ENCODE data around the gene MED8.

Gene MED8

DNA sequence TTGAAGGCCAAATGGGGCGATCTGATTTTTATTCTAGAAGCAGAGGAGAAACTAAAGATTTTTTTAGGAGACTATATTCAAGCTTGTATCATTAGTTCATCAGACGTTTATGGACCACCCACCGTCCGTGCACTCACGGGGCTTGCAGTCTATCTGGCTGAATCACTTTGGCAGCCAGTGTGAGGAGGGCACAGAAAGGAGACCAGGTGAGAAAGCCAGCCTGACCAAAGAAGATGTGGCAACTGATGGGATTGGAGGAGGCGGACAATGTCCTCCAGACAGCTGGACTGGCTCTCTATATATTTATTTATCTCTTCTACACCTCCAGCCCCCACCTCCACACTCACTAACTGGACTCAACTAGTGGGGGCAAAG lies 21.0 kb downstream of the MED8 start:
- Histone ChIP-seq H3K36me3 (ENCODE audit: control insufficient read depth in 4 of 4, insufficient read depth in 4 of 4, low read length in 3 of 4) (peaks cover 5 to 24% (median 16%) of the 10 kb centered on the region in 4 experiments), H3K4me3 (ENCODE audit: control insufficient read depth in 1 of 7, extremely low read depth in 1 of 7, insufficient read depth in 4 of 7, low read depth in 2 of 7, low read length in 6 of 7) (peak overlapping the region in 6 of 7 experiments; percentile 76 to 90 (median 82)), H3K9me3 (ENCODE audit: control extremely low read depth in 1 of 5, control insufficient read depth in 4 of 5, insufficient read depth in 2 of 5, low read depth in 1 of 5, low read length in 4 of 5) (no peaks in the 10 kb centered on the region), H3K27ac (ENCODE audit: insufficient read depth in 1 of 2, low read depth in 1 of 2, low read length in 2 of 2, poor library complexity in 1 of 2, severe bottlenecking in 2 of 2) (peak overlapping the region in 1 of 2 experiments; percentile 73), H3K27me3 (replicated peaks in 2 of 5; ENCODE audit: control insufficient read depth in 4 of 5, insufficient read depth in 5 of 5, low read length in 4 of 5) (no peaks in the 10 kb centered on the region), H3K4me1 (ENCODE audit: control extremely low read depth in 1 of 4, control insufficient read depth in 4 of 4, insufficient read depth in 4 of 4, low read length in 3 of 4) (peaks cover 5 to 25% (median 22%) of the 10 kb centered on the region in 4 experiments)
- no peak for DNase-seq
- 6% methylated on average over 5 of the region's 6 CpGs for WGBS (ENCODE audit: insufficient coverage)
- CTCF ChIA-PET, result interaction anchor here (0.7 to 1.6 kb wide), 8 partner anchors 13 to 100 kb away, joined by 3 to 6 read pairs (median 3); partner anchors contain the start of genes MED8 and SZT2
- POLR2A ChIA-PET, result interaction anchor here (0.9 to 1.8 kb wide), 4 partner anchors 10 to 130 kb away, joined by 3 to 8 read pairs (median 4); partner anchors contain the start of genes CDC20, MED8 and SZT2

DNA sequence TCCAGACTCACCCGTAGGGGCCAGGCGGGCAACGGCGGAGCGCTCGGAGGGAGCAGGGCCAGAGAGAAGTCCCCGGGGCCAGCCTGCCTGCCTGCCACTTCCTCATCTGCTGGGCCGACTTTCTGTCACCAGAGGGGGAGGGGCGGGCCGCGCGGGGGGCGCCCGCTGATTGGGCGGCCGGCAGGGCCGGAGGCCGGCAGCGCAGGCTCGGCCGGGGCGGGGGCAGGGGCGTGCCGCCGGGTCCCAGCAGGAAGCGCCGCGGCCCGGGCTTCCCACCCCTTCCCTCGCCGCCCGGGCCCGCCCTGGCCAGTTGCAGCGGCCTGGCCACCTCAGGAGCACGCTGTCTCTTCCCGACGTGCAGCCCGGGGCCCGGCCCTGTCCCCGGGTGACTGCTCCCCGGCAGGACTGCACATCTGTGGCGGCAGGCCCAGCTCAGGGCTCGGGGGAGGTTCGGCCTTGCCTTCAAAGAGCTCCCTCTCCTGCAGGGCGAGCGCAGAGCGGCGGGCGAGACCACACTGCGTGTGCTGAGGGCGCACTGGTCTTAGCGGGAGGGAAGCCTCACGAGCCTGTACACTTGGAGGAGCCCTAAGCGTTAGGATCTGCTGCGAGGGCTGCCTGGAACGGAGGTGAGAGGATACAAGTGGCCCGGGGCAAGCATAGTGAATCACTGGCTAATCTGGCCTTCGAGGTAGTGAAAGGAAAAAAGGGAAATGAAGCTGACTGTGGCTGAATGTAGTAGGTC lies 21.5 kb downstream of the MED8 start, which contains the start of gene ELOVL1:
Gene ELOVL1 (minus strand): TSS at position 108 of the 742 bp plus-strand sequence. CDS start 2,402 bp downstream, outside the sequence.
- H3K4me1 ChIP-seq (ENCODE audit: control extremely low read depth in 1 of 4, control insufficient read depth in 4 of 4, insufficient read depth in 4 of 4, low read length in 3 of 4), result peaks cover 5 to 25% (median 22%) of the 10 kb centered on the region in 4 experiments
- CTCF ChIA-PET, result interaction anchor here (0.7 to 1.6 kb wide), 8 partner anchors 14 to 100 kb away, joined by 3 to 6 read pairs (median 3); partner anchors contain the start of genes MED8 and SZT2

DNA sequence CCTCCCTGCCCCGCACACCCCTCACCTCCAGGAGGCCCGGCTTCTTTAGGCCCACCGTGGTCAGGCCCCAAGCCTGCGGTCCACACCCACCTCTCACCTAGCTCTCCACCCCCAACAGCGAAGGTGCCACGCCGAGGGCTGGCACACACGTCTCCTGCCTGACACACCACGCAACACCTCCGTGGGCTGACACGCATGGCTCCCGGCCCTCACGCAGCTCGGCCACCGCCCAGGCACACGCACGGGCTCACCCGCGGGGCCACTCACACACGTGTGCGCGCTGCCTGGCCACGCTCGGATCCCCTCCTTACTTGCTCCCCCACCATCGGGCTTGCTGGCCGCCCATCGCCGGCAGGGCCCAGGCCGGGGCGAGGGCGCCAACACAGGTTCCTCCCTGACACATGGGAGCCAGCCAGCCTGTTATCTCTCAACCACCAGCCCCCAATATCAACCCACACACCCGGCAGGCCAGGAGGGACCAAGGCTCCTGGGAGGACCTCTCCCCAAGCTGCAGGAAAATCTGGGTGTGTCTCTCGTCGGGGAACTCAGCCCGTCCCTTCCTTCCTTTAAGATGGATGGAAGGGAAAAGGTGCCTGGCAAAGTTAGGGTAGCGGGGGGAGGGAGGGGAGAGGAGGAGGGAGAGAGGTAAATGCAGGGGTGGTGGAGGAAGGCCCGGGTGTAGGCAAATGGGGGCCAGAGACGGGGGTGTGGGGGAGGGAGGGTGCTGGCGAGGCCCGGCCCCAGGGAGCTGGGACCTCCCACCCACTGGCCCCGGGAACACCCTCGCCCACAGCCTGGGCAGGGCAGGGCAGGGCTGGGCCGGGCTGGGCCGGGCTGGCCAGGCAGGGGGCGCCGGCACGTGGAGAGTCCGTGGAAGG lies 22.3 kb downstream of the MED8 start:
- peak; percentile 59 to 80 (median 62) for DNase-seq
- CTCF ChIA-PET, result interaction anchor here (1.0 to 1.6 kb wide), 5 partner anchors 9 to 99 kb away, joined by 3 to 8 read pairs (median 6); partner anchors contain the start of genes MED8 and SZT2

More for the DNA sequence above, 21.5 kb downstream of the MED8 start, which contains the start of gene ELOVL1:
- Histone ChIP-seq H3K27ac (ENCODE audit: insufficient read depth in 1 of 2, low read depth in 1 of 2, low read length in 2 of 2, poor library complexity in 1 of 2, severe bottlenecking in 2 of 2) (peak within 1 kb of the TSS; percentile 29 to 83), H3K36me3 (ENCODE audit: control insufficient read depth in 4 of 4, insufficient read depth in 4 of 4, low read length in 3 of 4) (peaks cover 5 to 28% (median 21%) of the 10 kb centered on the region in 4 experiments), H3K27me3 (replicated peaks in 2 of 5; ENCODE audit: control insufficient read depth in 4 of 5, insufficient read depth in 5 of 5, low read length in 4 of 5) (no peaks in the 10 kb centered on the region), H3K4me3 (ENCODE audit: control insufficient read depth in 1 of 7, extremely low read depth in 1 of 7, insufficient read depth in 4 of 7, low read depth in 2 of 7, low read length in 6 of 7) (peak within 1 kb of the TSS; percentile 57 to 90 (median 80)), H3K9me3 (ENCODE audit: control extremely low read depth in 1 of 5, control insufficient read depth in 4 of 5, insufficient read depth in 2 of 5, low read depth in 1 of 5, low read length in 4 of 5) (no peaks in the 10 kb centered on the region)
- POLR2A ChIA-PET, result interaction anchor here (0.9 to 1.8 kb wide), 4 partner anchors 10 to 130 kb away, joined by 3 to 8 read pairs (median 4); partner anchors contain the start of genes CDC20, MED8 and SZT2
- 0% methylated on average over 53 of the region's 58 CpGs for WGBS (ENCODE audit: insufficient coverage)
- peak; percentile 88 to 93 (median 90) for DNase-seq

DNA sequence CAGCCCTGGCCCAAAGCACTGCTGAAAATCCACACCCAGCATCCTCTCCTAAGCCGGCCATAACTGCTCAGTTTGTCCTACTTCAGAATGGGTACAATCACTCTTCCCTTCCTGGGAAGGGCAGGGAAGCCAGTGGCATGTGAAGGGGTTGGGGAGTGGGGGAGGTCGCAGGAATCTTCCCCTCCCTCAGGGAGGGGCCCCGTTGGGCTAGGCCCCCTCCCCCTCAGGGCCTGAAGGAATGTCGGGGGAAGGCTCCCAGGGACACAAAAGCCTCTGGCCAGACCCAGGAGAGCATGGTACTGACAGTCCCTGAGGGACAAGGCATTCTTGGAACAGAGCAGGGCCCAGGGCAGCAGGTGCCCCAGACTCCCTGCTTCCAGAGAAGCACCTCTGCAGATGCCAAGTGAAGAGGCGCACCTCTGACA lies 23.0 kb downstream of the MED8 start:
- POLR2A ChIA-PET, result interaction anchor here (0.6 kb wide), 1 partner anchor 117 kb away, joined by 4 read pairs; no protein-coding TSS in a partner anchor
- peaks cover 5 to 40% (median 30%) of the 10 kb centered on the region in 4 experiments for H3K36me3 ChIP-seq (ENCODE audit: control insufficient read depth in 4 of 4, insufficient read depth in 4 of 4, low read length in 3 of 4)

More for the DNA sequence above, 22.3 kb downstream of the MED8 start:
- POLR2A ChIA-PET, result interaction anchor here (0.6 to 1.8 kb wide), 4 partner anchors 9 to 118 kb away, joined by 3 to 8 read pairs (median 4); partner anchors contain the start of genes CDC20, MED8 and SZT2
- Histone ChIP-seq H3K27ac (ENCODE audit: insufficient read depth in 1 of 2, low read depth in 1 of 2, low read length in 2 of 2, poor library complexity in 1 of 2, severe bottlenecking in 2 of 2) (peak overlapping the region; percentile 29 to 83), H3K4me1 (ENCODE audit: control extremely low read depth in 1 of 4, control insufficient read depth in 4 of 4, insufficient read depth in 4 of 4, low read length in 3 of 4) (peaks cover 5 to 25% (median 22%) of the 10 kb centered on the region in 4 experiments), H3K9me3 (ENCODE audit: control extremely low read depth in 1 of 5, control insufficient read depth in 4 of 5, insufficient read depth in 2 of 5, low read depth in 1 of 5, low read length in 4 of 5) (no peaks in the 10 kb centered on the region), H3K4me3 (ENCODE audit: control insufficient read depth in 1 of 7, extremely low read depth in 1 of 7, insufficient read depth in 4 of 7, low read depth in 2 of 7, low read length in 6 of 7) (peak overlapping the region; percentile 57 to 90 (median 80)), H3K27me3 (replicated peaks in 2 of 5; ENCODE audit: control insufficient read depth in 4 of 5, insufficient read depth in 5 of 5, low read length in 4 of 5) (no peaks in the 10 kb centered on the region), H3K36me3 (ENCODE audit: control insufficient read depth in 4 of 4, insufficient read depth in 4 of 4, low read length in 3 of 4) (peaks cover 5 to 34% (median 26%) of the 10 kb centered on the region in 4 experiments)
- 3% methylated on average over 35 of the region's 48 CpGs for WGBS (ENCODE audit: insufficient coverage)

DNA sequence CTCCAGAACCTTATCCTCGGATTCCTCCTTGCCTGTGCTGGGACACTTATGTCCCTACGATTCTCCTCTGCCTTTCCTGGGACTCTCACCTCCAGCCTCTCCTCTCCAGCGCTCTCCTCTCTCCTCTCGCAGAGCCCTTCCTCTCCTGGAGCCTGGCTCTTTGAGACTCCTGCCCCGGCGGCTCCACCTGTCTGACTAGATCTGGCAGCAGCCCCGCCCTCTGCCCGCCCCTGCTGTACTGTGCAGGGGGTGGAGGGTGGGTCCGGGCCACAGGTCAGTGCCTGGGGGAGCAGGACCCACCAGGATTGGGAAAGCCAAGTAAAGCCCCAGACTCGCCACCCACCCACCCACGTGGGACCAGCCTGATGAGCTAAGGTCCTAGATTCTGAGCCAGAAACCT lies 23.4 kb downstream of the MED8 start:
- DNase-seq, result no peak
- 97% methylated on average over 7 of the region's 11 CpGs for WGBS (ENCODE audit: insufficient coverage)
- peak overlapping the region in 2 of 7 experiments; percentile 80 to 90 for H3K4me3 ChIP-seq (ENCODE audit: control insufficient read depth in 1 of 7, extremely low read depth in 1 of 7, insufficient read depth in 4 of 7, low read depth in 2 of 7, low read length in 6 of 7)

More for the DNA sequence above, 23.0 kb downstream of the MED8 start:
- peak overlapping the region in 1 of 2 experiments; percentile 83 for H3K27ac ChIP-seq (ENCODE audit: insufficient read depth in 1 of 2, low read depth in 1 of 2, low read length in 2 of 2, poor library complexity in 1 of 2, severe bottlenecking in 2 of 2)
- no peak for DNase-seq
- CTCF ChIA-PET, result interaction anchor here (1.2 kb wide), 1 partner anchor 9 kb away, joined by 8 read pairs; no protein-coding TSS in a partner anchor
- 57% methylated on average over 5 of the region's 5 CpGs for WGBS (ENCODE audit: insufficient coverage)
- peaks cover 5 to 25% (median 22%) of the 10 kb centered on the region in 4 experiments for H3K4me1 ChIP-seq (ENCODE audit: control extremely low read depth in 1 of 4, control insufficient read depth in 4 of 4, insufficient read depth in 4 of 4, low read length in 3 of 4)
- H3K4me3 ChIP-seq (ENCODE audit: control insufficient read depth in 1 of 7, extremely low read depth in 1 of 7, insufficient read depth in 4 of 7, low read depth in 2 of 7, low read length in 6 of 7), result peak overlapping the region; percentile 57 to 90 (median 80)
- no peaks in the 10 kb centered on the region for H3K27me3 ChIP-seq (replicated peaks in 2 of 5; ENCODE audit: control insufficient read depth in 4 of 5, insufficient read depth in 5 of 5, low read length in 4 of 5)
- H3K9me3 ChIP-seq (ENCODE audit: control extremely low read depth in 1 of 5, control insufficient read depth in 4 of 5, insufficient read depth in 2 of 5, low read depth in 1 of 5, low read length in 4 of 5), result no peaks in the 10 kb centered on the region

DNA sequence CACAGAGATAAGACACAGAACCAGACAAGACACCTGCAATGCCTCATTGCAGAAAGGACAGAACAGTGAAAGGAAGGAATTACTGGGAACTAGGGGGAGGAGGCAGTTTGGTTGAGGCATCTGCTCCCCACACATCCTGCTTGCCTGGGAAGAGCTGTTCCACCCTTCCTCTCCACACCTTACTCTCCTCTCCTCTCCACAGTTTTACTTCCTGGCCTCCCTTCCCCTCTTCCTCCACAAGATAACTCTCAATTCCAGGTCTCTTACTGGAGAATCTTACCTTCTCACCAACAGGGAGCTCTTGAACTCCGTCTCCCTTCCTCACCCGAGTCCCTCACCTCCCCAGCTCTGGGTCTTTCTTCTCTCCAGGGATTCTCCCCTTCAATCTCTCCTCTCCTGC lies 23.9 kb downstream of the MED8 start:
- CTCF ChIA-PET, result no interaction called here
- H3K27ac ChIP-seq (ENCODE audit: insufficient read depth in 1 of 2, low read depth in 1 of 2, low read length in 2 of 2, poor library complexity in 1 of 2, severe bottlenecking in 2 of 2), result no peak overlapping the region
- POLR2A ChIA-PET, result interaction anchor here (0.6 kb wide), 1 partner anchor 40 kb away, joined by 3 read pairs; no protein-coding TSS in a partner anchor
- H3K9me3 ChIP-seq (ENCODE audit: control extremely low read depth in 1 of 5, control insufficient read depth in 4 of 5, insufficient read depth in 2 of 5, low read depth in 1 of 5, low read length in 4 of 5), result no peaks in the 10 kb centered on the region
- H3K4me1 ChIP-seq (ENCODE audit: control extremely low read depth in 1 of 4, control insufficient read depth in 4 of 4, insufficient read depth in 4 of 4, low read length in 3 of 4), result peaks cover 5 to 32% (median 24%) of the 10 kb centered on the region in 4 experiments
- 95% methylated on average over 2 of the region's 2 CpGs for WGBS (ENCODE audit: insufficient coverage)
- H3K4me3 ChIP-seq (ENCODE audit: control insufficient read depth in 1 of 7, extremely low read depth in 1 of 7, insufficient read depth in 4 of 7, low read depth in 2 of 7, low read length in 6 of 7), result peak overlapping the region in 1 of 7 experiments; percentile 80
- DNase-seq, result no peak
- H3K36me3 ChIP-seq (ENCODE audit: control insufficient read depth in 4 of 4, insufficient read depth in 4 of 4, low read length in 3 of 4), result peaks cover 9 to 50% (median 38%) of the 10 kb centered on the region in 4 experiments
- H3K27me3 ChIP-seq (replicated peaks in 2 of 5; ENCODE audit: control insufficient read depth in 4 of 5, insufficient read depth in 5 of 5, low read length in 4 of 5), result no peaks in the 10 kb centered on the region

More for the DNA sequence above, 23.4 kb downstream of the MED8 start:
- no peaks in the 10 kb centered on the region for H3K27me3 ChIP-seq (replicated peaks in 2 of 5; ENCODE audit: control insufficient read depth in 4 of 5, insufficient read depth in 5 of 5, low read length in 4 of 5)
- POLR2A ChIA-PET, result no interaction called here
- peaks cover 5 to 27% (median 23%) of the 10 kb centered on the region in 4 experiments for H3K4me1 ChIP-seq (ENCODE audit: control extremely low read depth in 1 of 4, control insufficient read depth in 4 of 4, insufficient read depth in 4 of 4, low read length in 3 of 4)
- H3K27ac ChIP-seq (ENCODE audit: insufficient read depth in 1 of 2, low read depth in 1 of 2, low read length in 2 of 2, poor library complexity in 1 of 2, severe bottlenecking in 2 of 2), result peak overlapping the region in 1 of 2 experiments; percentile 83
- no peaks in the 10 kb centered on the region for H3K9me3 ChIP-seq (ENCODE audit: control extremely low read depth in 1 of 5, control insufficient read depth in 4 of 5, insufficient read depth in 2 of 5, low read depth in 1 of 5, low read length in 4 of 5)
- CTCF ChIA-PET, result no interaction called here
- peaks cover 8 to 45% (median 34%) of the 10 kb centered on the region in 4 experiments for H3K36me3 ChIP-seq (ENCODE audit: control insufficient read depth in 4 of 4, insufficient read depth in 4 of 4, low read length in 3 of 4)
